GM18517 (cell line): ENCODE results near the gene CFAP47.
"Not testable (repeated sequence)": the region's sequence is repeated elsewhere in the genome, so short reads cannot be mapped to it uniquely, and the experiment has no call there.

ENCODE experiments used
- ATAC-seq: cut with Tn5 transposase; IDR thresholded peaks from one replicate; pipeline ENCODE4 v1.9.1; 2021; ENCODE audit warnings: mild to moderate bottlenecking, moderate library complexity; ENCODE audit not compliant: unreplicated experiment

Gene CFAP47

DNA sequence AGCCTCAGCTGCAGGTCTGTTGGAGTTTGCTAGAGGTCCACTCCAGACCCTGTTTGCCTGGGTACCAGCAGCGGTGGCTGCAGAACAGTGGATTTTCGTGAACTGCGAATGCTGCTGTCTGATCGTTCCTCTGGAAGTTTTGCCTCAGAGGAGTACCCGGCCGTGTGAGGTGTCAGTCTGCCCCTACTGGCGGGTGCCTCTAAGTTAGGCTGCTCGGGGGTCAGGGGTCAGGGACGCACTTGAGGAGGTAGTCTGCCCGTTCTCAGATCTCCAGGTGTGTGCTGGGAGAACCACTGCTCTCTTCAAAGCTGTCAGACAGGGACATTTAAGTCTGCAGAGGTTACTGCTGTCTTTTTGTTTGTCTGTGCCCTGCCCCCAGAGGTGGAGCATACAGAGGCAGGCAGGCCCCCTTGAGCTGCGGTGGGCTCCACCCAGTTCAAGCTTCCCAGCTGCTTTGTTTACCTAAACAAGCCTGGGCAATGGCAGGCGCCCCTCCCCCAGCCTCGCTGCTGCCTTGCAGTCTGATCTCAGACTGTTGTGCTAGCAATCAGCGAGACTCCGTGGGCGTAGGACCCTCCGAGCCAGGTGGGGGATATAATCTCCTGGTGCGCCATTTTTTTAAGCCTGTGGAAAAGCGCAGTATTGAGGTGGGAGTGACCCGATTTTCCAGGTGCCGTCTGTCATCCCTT lies 315.4 kb downstream of the CFAP47 start:
- not testable (repeated sequence) for ATAC-seq

DNA sequence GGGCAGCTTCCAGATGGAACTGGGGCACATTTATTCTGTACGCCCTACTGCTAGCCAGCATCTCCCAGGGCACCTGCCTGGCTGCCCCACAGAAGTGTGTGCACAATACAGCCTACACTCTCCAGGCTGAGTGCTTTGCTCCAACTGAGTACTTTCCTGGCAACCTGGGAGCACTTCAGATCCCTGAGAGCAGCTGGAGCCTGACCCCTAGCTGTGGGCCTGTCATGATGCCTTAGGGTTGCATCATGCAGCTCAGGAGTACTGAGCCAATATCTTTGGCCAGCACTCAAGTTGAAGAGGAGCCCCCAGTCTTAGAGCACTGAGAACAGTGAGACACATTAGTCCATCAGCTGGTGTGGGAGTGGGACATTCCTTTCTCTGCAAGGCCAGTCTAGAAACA lies 321.9 kb downstream of the CFAP47 start:
- ATAC-seq, result no peak

DNA sequence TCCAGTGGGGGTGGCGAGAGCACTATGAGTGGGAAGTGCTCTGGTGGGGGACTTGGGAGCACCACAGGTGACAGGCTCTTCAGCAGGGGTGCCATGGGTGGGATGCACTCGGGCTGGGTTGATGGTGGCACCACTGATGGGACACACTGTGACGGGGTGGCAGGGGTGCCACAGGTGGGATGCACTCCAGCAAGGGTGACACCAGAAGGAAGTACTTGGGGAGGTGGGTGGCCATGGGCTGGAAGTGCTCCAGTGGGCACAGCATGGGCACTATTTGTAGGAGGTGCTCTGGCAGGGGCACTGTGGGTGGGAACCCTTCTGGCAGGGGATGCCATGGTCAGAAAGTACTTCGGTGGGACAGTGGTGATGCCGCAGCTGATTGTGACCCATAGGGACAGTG lies 346.6 kb downstream of the CFAP47 start:
- no peak for ATAC-seq

DNA sequence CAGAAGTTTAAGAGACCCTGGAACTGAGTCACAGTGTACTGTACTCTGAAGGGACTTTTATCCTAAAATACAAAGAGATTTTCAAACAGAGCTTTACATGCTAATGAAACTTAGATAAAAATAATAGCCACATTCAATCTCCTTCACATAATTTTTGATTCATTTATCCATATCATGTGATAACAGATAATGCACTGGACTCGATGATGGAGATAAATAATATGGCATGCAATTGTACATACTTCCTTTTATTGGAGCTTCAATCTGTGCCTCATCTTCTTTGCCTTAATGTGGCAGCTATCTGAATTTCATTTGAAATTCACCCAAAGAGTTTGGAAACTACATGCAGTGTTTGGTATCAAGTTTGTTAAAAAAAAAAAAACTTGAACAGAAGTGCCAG lies 390.6 kb downstream of the CFAP47 start:
- no peak for ATAC-seq

DNA sequence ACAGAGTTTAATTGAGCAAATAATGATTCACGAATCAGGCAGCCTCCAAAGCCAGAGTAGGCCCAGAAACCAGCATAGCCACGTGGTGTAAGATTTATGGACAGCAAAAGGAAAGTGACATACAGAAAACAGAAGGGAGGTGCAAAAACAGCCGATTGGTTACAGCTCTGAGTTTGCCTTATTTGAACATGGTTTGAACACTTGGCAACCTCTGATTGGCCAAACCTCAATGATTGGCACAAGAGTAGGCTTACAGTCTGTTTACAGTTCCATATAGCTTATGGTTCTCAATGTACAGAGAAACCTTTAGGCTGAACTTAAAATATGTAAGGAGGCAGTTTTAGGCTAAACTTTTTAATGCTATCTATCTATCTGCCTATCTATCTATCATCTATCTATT lies 394.8 kb downstream of the CFAP47 start:
- ATAC-seq, result no peak

DNA sequence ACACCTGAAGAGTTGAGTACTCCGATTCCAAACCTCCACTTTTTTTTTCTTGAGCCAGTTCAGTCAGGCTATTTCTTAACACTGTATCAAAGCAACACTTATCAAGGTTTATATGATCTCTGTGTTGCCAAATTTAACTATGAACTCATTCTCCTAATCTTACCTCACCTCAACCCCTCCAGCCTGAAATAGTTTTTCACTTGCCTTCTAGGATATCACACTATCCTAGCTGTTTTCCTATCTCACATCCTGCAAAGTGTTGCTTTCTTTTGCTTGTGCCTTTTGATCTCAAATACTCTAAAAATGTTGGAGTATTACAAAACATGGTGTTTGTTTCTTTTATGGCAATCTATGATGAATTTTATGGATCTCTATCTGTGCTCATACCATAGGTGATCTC lies 415.0 kb downstream of the CFAP47 start:
- ATAC-seq, result no peak

DNA sequence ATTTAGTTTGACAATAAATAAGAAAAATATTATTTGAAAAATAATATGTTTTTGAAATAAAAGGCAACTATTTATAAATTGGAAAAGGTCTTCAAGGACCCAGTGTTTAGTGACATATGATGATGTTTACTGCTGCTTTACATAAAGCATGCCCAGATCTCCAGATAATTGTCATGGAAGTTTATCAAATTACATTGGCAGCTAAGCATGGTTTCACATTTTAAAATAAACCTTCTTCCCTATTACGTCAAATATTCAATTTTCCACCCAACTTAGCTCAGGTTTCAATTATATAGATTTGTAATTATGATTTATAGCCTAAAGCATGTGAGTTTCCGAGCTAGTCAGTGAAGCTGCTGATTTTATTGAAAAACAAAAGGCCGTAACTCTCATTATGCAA lies 417.2 kb downstream of the CFAP47 start:
- ATAC-seq, result no peak

DNA sequence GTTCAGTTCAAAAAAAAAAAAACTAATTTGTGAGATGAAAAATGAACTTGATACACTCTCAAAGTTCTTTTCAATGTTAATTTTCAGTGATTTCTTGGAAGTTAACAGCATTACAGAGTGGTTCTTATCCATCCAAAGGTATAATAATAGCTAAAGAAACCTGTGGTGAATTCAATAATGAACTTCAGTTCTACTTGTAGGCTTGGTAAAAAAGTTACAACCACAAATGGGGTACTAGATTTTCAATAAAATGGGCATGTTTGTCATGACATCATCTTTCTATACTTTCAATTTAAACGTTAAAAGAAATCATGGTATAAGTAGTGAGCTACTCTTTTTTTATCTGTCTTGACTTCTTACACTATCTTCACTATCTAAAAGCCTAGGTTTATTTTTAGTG lies 424.8 kb downstream of the CFAP47 start:
- ATAC-seq, result no peak

DNA sequence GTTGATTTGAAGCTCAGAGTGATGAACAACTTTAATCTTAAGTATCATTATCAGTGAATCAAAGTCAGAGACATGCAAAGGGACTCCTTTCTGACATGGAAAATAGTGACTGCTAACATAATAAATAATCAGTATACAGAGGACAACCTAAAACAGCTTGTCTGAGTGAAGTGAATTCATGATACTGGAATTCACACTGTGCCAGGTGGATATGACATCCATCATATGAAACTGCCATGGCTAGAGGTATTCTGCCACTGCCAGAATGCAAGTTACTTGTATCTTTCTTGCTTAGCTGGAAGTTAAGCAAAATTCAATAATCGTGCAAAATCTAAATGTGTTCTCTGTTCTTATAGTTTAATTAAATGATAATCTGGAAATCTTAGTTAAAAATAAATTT lies 429.0 kb downstream of the CFAP47 start:
- ATAC-seq, result no peak

DNA sequence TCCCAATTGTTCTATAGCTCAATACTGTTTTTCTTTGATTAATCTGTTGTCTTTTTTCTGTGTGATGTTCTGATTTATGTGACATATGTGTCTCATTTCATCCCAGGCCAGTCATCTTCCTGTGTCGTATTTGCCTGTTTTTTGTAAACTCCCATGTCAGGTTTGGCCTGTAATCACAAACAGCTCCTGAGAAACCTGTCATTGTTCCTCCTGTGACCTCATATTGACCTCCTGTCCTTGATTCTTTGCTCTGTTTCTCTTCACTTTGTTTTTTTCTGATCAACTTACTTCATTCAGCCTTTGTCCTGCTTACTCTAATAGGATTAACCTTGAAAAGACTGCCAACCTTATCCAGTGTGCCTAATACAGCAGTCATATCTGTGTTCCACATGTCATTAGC lies 438.3 kb downstream of the CFAP47 start:
- ATAC-seq, result no peak

DNA sequence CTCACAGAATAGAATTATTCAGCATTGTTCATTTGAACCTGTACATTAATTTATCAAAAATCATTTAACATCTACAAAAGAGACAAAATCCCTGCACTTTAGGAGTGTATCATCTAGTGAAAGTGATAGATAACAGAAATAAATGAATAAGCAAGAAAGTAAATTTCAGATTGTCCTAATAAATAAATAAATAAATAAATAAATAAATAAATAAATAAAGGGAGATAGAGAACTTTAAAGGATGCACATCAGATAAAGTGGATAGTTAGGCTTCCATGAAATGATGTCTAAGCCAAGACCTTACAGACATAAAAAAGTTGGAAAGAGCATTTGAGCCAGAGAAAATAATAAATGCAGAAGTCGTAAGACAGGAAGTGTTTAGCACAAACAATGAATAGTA lies 444.7 kb downstream of the CFAP47 start:
- no peak for ATAC-seq

DNA sequence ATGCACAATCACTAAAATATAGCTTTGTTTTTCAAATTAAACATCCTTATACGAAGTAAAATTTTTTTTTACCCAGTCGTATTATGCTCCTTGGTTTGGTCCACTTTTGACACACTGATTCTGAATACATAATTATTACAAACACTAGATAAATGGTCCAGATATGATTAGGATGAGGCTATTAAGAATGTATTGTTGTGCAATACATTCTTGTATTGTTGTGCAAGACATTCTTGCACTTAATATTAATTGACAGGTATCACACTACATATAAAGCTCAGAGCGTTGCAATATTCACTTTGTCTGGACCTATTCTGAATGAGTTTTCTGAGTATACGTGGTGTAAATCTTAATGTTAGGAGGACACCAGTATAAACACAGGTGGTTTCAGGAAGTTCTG lies 464.0 kb downstream of the CFAP47 start:
- ATAC-seq, result no peak

DNA sequence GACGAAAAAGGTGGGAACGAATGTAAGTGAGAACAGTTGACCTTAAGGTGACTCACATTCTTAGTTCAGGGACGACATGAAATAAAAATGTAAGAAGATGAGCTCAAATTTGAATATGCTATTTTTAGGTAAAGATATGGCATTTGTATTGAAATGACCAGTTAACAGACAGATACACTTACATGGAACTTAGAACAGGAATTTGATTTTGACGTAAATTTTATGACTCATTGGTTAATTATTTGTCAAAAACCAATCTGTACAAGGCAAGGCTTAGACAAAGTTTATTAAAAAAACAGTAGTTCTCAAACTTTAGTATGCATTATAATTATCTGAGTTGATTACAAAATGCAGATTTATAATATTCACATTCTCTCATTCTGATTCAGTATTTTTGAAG lies 469.4 kb downstream of the CFAP47 start:
- no peak for ATAC-seq

DNA sequence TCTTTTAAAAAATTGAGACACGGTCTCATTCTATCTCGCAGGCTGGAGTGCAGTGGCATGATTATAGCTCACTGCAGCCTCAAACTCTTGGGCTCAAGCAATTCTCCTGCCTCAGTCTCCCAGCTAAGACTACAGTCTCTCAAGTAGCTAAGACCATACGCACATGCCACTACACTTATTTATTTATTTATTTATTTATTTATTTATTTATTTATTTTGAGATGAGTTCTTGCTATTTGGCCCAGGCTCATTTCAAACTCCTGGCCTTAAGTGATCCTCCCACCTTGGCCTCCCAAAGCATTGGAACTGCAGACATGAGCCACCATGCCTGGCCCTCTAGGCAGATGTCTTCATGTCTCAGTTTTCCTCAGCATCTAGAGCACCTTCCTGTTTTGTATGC lies 482.2 kb downstream of the CFAP47 start:
- ATAC-seq, result no peak

DNA sequence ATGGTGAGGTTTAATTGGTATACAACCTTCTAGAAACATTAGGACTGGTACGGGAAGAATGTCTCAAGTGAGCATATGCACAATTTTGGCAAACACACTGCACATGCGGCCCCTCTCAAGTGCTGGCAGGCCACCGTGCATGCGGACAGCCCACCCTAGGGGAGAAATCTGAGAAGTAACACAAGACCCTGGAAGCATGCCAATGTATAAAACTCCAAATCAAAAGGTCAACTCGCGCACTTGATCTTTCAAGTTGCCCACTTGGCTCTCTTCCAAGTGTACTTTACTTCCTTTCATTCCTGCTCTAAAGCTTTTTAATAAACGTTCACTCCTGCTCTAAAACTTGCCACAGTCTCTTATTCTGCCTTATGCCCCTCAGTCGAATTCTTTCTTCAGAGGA lies 488.3 kb downstream of the CFAP47 start:
- ATAC-seq, result no peak

DNA sequence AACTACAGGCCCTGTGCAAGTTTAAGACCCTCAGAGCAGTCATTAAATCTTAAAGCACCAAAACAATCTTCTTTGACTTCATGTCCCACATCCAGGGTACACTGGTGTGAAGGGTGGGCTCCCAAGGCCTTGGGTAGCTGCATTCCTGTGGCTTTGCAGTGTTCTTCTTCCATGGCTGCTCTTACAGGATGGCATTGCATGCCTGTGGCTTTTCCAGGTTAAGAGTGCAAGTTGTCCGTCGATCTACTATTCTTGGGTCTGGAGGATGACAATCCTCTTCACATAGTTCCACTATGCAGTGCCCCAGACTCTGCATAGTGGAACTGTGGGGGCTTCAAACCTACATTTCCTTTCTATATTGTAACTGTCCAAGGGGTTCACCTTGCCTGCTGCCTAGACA lies 494.5 kb downstream of the CFAP47 start:
- ATAC-seq, result no peak

DNA sequence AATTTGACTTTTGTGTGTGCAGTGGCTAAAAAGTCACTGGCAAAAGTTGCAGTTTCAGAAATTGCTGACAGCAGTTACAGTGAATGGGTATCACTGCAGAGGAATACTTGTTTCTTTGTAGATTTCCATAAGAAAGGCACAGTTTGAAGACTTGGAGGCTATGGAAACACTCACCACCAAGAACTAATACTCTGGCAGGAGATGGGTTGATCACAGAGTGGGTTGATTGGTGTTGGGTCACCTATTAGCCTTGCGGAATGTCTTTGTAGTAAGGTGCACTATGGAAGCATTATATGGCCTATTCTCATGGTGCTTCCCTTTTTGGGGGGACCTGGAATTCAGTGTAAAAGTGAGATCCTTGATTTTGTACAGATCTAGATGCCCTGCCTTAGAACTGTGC lies 502.8 kb downstream of the CFAP47 start:
- no peak for ATAC-seq

DNA sequence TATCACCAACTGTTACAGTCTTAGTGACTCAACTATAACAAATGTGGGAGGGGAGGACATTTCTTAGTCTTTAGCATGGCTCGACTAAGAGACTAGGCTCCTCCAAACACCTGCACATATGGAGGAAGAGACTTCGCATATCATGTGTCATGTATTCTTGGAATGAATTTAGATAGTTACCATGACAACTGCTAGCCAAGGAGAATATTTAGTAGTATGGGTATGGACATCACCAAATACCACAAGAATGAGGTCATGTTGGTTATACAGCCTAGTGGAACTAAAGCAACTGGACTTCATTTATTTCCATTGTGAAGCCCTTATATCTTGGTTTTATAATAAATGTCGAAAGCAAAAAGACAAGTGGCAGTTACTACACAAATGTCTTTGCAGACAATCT lies 512.3 kb downstream of the CFAP47 start:
- no peak for ATAC-seq

DNA sequence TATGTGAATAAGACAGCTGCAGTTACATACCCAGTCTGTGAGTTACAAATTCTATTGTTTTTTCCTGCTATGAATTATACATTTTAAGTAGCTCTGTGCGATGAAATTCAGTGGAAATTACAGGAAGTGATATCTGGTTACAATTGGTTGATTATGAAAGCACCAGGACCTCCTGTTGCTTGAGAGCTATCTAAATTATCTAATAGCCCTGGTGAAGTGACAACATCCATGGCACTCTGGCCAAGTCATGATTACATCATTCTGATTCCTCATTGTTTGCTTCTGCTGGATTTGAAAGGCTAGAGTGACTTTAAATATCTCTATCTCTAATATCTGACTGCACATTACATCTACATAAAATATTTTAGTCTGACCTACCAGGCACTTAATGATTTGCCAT lies 515.0 kb downstream of the CFAP47 start:
- no peak for ATAC-seq
